H1 (cell line): ENCODE data around the gene SON. TPM values are rescaled to one million over a fixed set of nuclear protein-coding genes. Genes with fewer than 3 reads are reported as not detected.

Experiments used
- CTCF ChIA-PET: fragments of 300-600 bp; sonication (Branson Sonifier 250); formaldehyde crosslinking; loops from one replicate; lab custom pipeline; 2021; ENCODE audit not compliant: partially characterized antibody; lab: Charles Lee
- POLR2A ChIA-PET: fragments of 300-600 bp; sonication (Branson Sonifier 250); formaldehyde crosslinking; loops from one replicate; lab custom pipeline; 2021; ENCODE audit warnings: inconsistent platforms; ENCODE audit not compliant: partially characterized antibody; lab: Charles Lee
- DNase-seq, 2 experiments: peaks; one replicate each; pipeline versions ENCODE4 v3.0.0 to v3.0.0-alpha.2; 2010 to 2022; ENCODE audit warnings: low spot score in 2 of 2, low read depth in 1 of 2, mixed read lengths in 1 of 2
- FAIRE-seq: peaks from 2 replicates; lab custom pipeline; 2011; peaks lifted over from hg19 to GRCh38; lab: Jason Lieb, UNC
- H2AFZ ChIP-seq: 2 replicates; pipeline ENCODE4 v1.8.1; 2012; ENCODE audit warnings: low read length, inconsistent platforms
- H2AK5ac ChIP-seq: 2 replicates; pipeline ENCODE4 v1.6.1; 2013; ENCODE audit warnings: low read depth, low read length
- H2BK120ac ChIP-seq: replicated peaks from 2 replicates; pipeline ENCODE3; 2013; ENCODE audit warnings: low read depth, low read length, inconsistent platforms
- H2BK12ac ChIP-seq: 2 replicates; pipeline ENCODE4 v1.6.1; 2013; ENCODE audit warnings: low read depth, low read length
- H2BK15ac ChIP-seq: 2 replicates; pipeline ENCODE4 v1.6.1; 2013; ENCODE audit warnings: low read length
- H2BK20ac ChIP-seq: 2 replicates; pipeline ENCODE4 v1.6.1; 2013; ENCODE audit warnings: low read length
- H2BK5ac ChIP-seq: 2 replicates; pipeline ENCODE4 v1.6.1; 2013; ENCODE audit warnings: low read depth, low read length
- H3K14ac ChIP-seq: 2 replicates; pipeline ENCODE4 v1.6.1; 2013; ENCODE audit warnings: inconsistent platforms; ENCODE audit not compliant: insufficient read length
- H3K18ac ChIP-seq: 2 replicates; pipeline ENCODE4 v1.6.1; 2013; ENCODE audit warnings: low read length; ENCODE audit errors: extremely low read depth
- H3K23ac ChIP-seq: 2 replicates; pipeline ENCODE4 v1.6.1; 2013; ENCODE audit warnings: inconsistent platforms; ENCODE audit not compliant: insufficient read length
- H3K23me2 ChIP-seq: 2 replicates; pipeline ENCODE4 v1.6.1; 2013; ENCODE audit warnings: low read depth, low read length
- H3K27ac ChIP-seq: 2 replicates; pipeline ENCODE4 v1.6.1; 2011; ENCODE audit warnings: low read depth, low read length, inconsistent platforms
- H3K27me3 ChIP-seq, 4 experiments: replicated peaks in 1 of 4; 1 replicate in 1 of 4; 2 replicates in 3 of 4; pipeline versions ENCODE4 v1.6.1 to v1.8.1; 2011 to 2013; ENCODE audit warnings: low read length in 3 of 4, mild to moderate bottlenecking in 3 of 4, inconsistent platforms in 2 of 4, mixed read lengths in 2 of 4, moderate library complexity in 1 of 4; ENCODE audit not compliant: control insufficient read depth in 3 of 4, insufficient read depth in 3 of 4; ENCODE audit errors: extremely low read depth in 1 of 4
- H3K36me3 ChIP-seq, 4 experiments: 2 replicates each; pipeline versions ENCODE4 v1.6.1 to v1.8.1; 2011 to 2013; ENCODE audit warnings: mild to moderate bottlenecking in 4 of 4, low read length in 3 of 4, moderate library complexity in 2 of 4, control low read depth in 1 of 4, inconsistent platforms in 1 of 4; ENCODE audit not compliant: insufficient read depth in 4 of 4, control insufficient read depth in 2 of 4
- H3K4ac ChIP-seq: replicated peaks from 2 replicates; pipeline ENCODE3; 2013; ENCODE audit warnings: low read length, low read depth, mixed read lengths, inconsistent platforms; ENCODE audit not compliant: insufficient read length
- H3K4me1 ChIP-seq, 4 experiments: replicated peaks in 1 of 4; 1 replicate in 1 of 4; 2 replicates in 3 of 4; pipeline versions ENCODE4 v1.6.1 to v1.8.1; 2011 to 2013; ENCODE audit warnings: low read length in 3 of 4, inconsistent platforms in 2 of 4, mixed read lengths in 1 of 4; ENCODE audit not compliant: insufficient read depth in 4 of 4, control insufficient read depth in 3 of 4
- H3K4me2 ChIP-seq, 2 experiments: 2 replicates each; pipeline versions ENCODE4 v1.6.1 to v1.8.1; 2011 to 2013; ENCODE audit warnings: low read depth in 2 of 2, low read length in 2 of 2, control low read depth in 1 of 2, inconsistent platforms in 1 of 2, mild to moderate bottlenecking in 1 of 2; ENCODE audit not compliant: insufficient read depth in 1 of 2
- H3K4me3 ChIP-seq, 4 experiments: fragments of 200-600, 300-600 bp in 1 of 4; sonication (generic), shearing (Covaris generic), sonication (Bioruptor Twin) in 1 of 4; 2 replicates each; pipeline versions ENCODE4 v1.5.1 to v1.8.1; 2011 to 2016; ENCODE audit warnings: low read length in 4 of 4, low read depth in 3 of 4, control low read depth in 2 of 4, inconsistent platforms in 2 of 4, mild to moderate bottlenecking in 2 of 4, mixed read lengths in 1 of 4, moderate library complexity in 1 of 4; ENCODE audit not compliant: insufficient read depth in 2 of 4; ENCODE audit errors: extremely low read depth in 1 of 4
- H3K56ac ChIP-seq: replicated peaks from 2 replicates; pipeline ENCODE3; 2013; ENCODE audit warnings: low read depth, mild to moderate bottlenecking, mixed read lengths, low read length, inconsistent platforms; ENCODE audit not compliant: insufficient read length
- H3K79me1 ChIP-seq: 2 replicates; pipeline ENCODE4 v1.6.1; 2013; ENCODE audit warnings: low read depth, low read length, control low read depth
- H3K79me2 ChIP-seq, 2 experiments: 2 replicates each; pipeline versions ENCODE4 v1.6.1 to v1.8.1; 2012 to 2013; ENCODE audit warnings: low read length in 2 of 2, mild to moderate bottlenecking in 2 of 2, inconsistent platforms in 1 of 2; ENCODE audit not compliant: insufficient read depth in 2 of 2, control insufficient read depth in 1 of 2
- H3K9ac ChIP-seq, 4 experiments: replicated peaks in 1 of 4; 1 replicate in 1 of 4; 2 replicates in 3 of 4; pipeline versions ENCODE4 v1.6.1 to v1.8.1; 2011 to 2013; ENCODE audit warnings: low read depth in 3 of 4, low read length in 3 of 4, control low read depth in 2 of 4, mild to moderate bottlenecking in 2 of 4, moderate library complexity in 2 of 4, inconsistent platforms in 1 of 4; ENCODE audit errors: extremely low read depth in 1 of 4
- H3K9me3 ChIP-seq, 2 experiments: 2 replicates each; pipeline versions ENCODE4 v1.6.1 to v1.8.1; 2012 to 2013; ENCODE audit warnings: mild to moderate bottlenecking in 2 of 2, moderate library complexity in 2 of 2, control low read depth in 1 of 2, inconsistent platforms in 1 of 2, low read depth in 1 of 2, low read length in 1 of 2, mixed read lengths in 1 of 2; ENCODE audit not compliant: insufficient read depth in 2 of 2
- H4K20me1 ChIP-seq, 2 experiments: replicated peaks in 1 of 2; 2 replicates each; pipeline versions ENCODE3 to v1.8.1; 2011 to 2013; ENCODE audit warnings: inconsistent platforms in 2 of 2, low read length in 2 of 2, mild to moderate bottlenecking in 1 of 2; ENCODE audit not compliant: insufficient read depth in 2 of 2, control insufficient read depth in 1 of 2
- H4K5ac ChIP-seq: 2 replicates; pipeline ENCODE4 v1.6.1; 2013; ENCODE audit warnings: low read length, low read depth, mixed read lengths, inconsistent platforms; ENCODE audit not compliant: insufficient read length
- H4K8ac ChIP-seq: 2 replicates; pipeline ENCODE4 v1.8.0; 2013; ENCODE audit warnings: mild to moderate bottlenecking, moderate library complexity, low read length, inconsistent platforms; ENCODE audit not compliant: insufficient read depth; ENCODE audit errors: extremely low read depth
- H4K91ac ChIP-seq: replicated peaks from 2 replicates; pipeline ENCODE3; 2013; ENCODE audit warnings: low read length, mixed read lengths, inconsistent platforms; ENCODE audit not compliant: insufficient read length
- KDM1A ChIP-seq: fragments of 200-600, 300-600 bp; sonication (generic); IDR thresholded peaks from 2 replicates; pipeline ENCODE4 v1.7.1; 2016; ENCODE audit warnings: mild to moderate bottlenecking, low read length, borderline replicate concordance
- POLR2A ChIP-seq, 2 experiments: IDR thresholded peaks; 1 replicate in 1 of 2; 2 replicates in 1 of 2; pipeline ENCODE4 v1.6.1; 2011; ENCODE audit warnings: low read depth in 2 of 2, low read length in 2 of 2, mild to moderate bottlenecking in 2 of 2; ENCODE audit errors: control extremely low read depth in 1 of 2
- WGBS, 2 experiments: shearing (Covaris generic) in 1 of 2; methylation state at CpG; one replicate each; pipeline versions ENCODE4 v1.1.6 to v1.1.7; 2013 to 2015; ENCODE audit warnings: low lambda C conversion rate in 2 of 2, mixed read lengths in 2 of 2, inconsistent platforms in 1 of 2, low coverage in 1 of 2, missing lambda C conversion rate in 1 of 2; ENCODE audit not compliant: insufficient replicate concordance in 2 of 2, insufficient coverage in 1 of 2, insufficient read length in 1 of 2; ENCODE audit errors: extremely low coverage in 1 of 2, missing lambda C conversion rate in 1 of 2; 5-methylcytosine and 5-hydroxymethylcytosine counted together
- polyA plus RNA-seq, 7 experiments: library from polyadenylated mRNA; depleted of rRNA in 3 of 7; stranded (reverse) in 5 of 7; unstranded in 2 of 7; fragments of >200 nt in 5 of 7; fragments of 200-250 nt in 2 of 7; gene quantifications; 1 replicate in 5 of 7; 2 replicates in 1 of 7; 4 replicates in 1 of 7; pipeline versions ENCODE4 v1.2.1 to v1.2.3, GENCODE V29; 2011 to 2013; ENCODE audit warnings: missing spikeins in 2 of 7, mixed read lengths in 2 of 7
- total RNA-seq: library from RNA; stranded (reverse); fragmentation: NEBNext Ultra II Directional; extraction: Animal tissue kit (Norgen Biotek cat#: 25700); gene quantifications from 2 replicates; pipeline ENCODE4 v1.2.1, GENCODE V29; 2021

The SON gene
- total and polyA plus RNA-seq, 2 of the 8 experiments (the other 6 are each of a cell fraction or from before 2014, with no cell fraction given): 122 to 274 TPM

DNA sequence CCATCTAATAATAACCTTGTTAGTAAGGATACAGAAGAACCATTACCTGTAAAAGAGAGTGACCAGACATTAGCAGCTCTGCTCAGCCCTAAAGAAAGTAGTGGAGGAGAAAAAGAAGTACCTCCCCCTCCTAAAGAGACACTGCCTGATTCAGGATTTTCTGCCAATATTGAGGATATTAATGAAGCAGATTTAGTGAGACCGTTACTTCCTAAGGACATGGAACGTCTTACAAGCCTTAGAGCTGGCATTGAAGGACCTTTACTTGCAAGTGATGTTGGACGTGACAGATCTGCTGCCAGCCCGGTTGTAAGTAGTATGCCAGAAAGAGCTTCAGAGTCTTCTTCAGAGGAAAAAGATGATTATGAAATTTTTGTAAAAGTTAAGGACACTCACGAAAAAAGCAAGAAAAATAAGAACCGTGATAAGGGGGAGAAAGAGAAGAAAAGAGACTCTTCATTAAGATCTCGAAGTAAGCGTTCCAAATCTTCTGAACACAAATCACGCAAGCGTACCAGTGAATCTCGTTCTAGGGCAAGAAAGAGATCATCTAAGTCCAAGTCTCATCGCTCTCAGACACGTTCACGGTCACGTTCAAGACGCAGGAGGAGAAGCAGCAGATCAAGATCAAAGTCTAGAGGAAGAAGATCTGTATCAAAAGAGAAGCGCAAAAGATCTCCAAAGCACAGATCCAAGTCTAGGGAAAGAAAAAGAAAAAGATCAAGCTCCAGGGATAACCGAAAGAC lies 11.6 kb downstream of the SON start:
- Histone ChIP-seq H4K20me1 (peaks cover 38 to 50% of the 10 kb centered on the region in 2 experiments), H3K56ac (no peak overlapping the region), H2BK5ac (no peak overlapping the region), H3K23ac (no peak overlapping the region), H2AFZ (no peak overlapping the region), H4K91ac (no peak overlapping the region), H3K4me2 (no peak overlapping the region), H3K27ac (no peak overlapping the region), H3K18ac (no peak overlapping the region), H2BK20ac (no peak overlapping the region), H3K9me3 (no peaks in the 10 kb centered on the region), H3K23me2 (no peaks in the 10 kb centered on the region), H2BK120ac (no peak overlapping the region), H3K4ac (no peak overlapping the region), H3K4me1 (no peaks in the 10 kb centered on the region), H3K36me3 (peaks cover 54 to 98% (median 88%) of the 10 kb centered on the region in 4 experiments), H3K79me1 (peaks cover 16% of the 10 kb centered on the region), H4K5ac (no peak overlapping the region), H3K79me2 (peaks cover 55 to 96% of the 10 kb centered on the region in 2 experiments), H2BK12ac (no peak overlapping the region), H3K27me3 (no peaks in the 10 kb centered on the region), H3K4me3 (no peak overlapping the region), H2BK15ac (no peak overlapping the region), H2AK5ac (no peak overlapping the region), H4K8ac (no peak overlapping the region), H3K9ac (no peak overlapping the region), H3K14ac (no peak overlapping the region)
- 94 to 100% methylated on average over 2 to 18 of the region's 18 CpGs for WGBS, 2 experiments
- DNase-seq (no peak), FAIRE-seq (no peak)
- TF ChIP-seq POLR2A (IDR thresholded peaks at IDR 0.05; ENCODE audit: control extremely low read depth in 1 of 2, low read depth in 2 of 2, low read length in 2 of 2) (0 out of 3 replicates have a peak, but pooled peaks of 1 of the 2 experiments have one; percentile 23), KDM1A (no peak)
- CTCF ChIA-PET: no interaction called here
- POLR2A ChIA-PET: interaction anchor here (0.6 to 7.4 kb wide), 8 partner anchors 12 to 117 kb away, joined by 3 to 64 read pairs (median 4); partner anchors contain the start of genes GART and SON
